GM23248 (cell line): ENCODE data around the gene PF4V1.

Experiments used
- EZH2 ChIP-seq: fragments of 200-600 bp; sonication (generic); IDR thresholded peaks from 2 replicates; pipeline ENCODE4 v1.6.1; 2018; ENCODE audit warnings: antibody characterized with exemption, mild to moderate bottlenecking; ENCODE audit not compliant: insufficient read depth, poor library complexity, severe bottlenecking
- EZH2phosphoT487 ChIP-seq: fragments of 200-600 bp; sonication (generic); IDR thresholded peaks from 2 replicates; pipeline ENCODE4 v1.6.1; 2018; ENCODE audit warnings: antibody characterized with exemption, moderate library complexity, mild to moderate bottlenecking, low read depth; ENCODE audit not compliant: insufficient read depth

- TF ChIP-seq EZH2phosphoT487 (no peak), EZH2 (no peak)
These were observed 17.7 kb downstream of the PF4V1 start for GRCh38 chr4:73870768-73871167.
